ENCODE measurements around the gene CYTL1. TPM values are rescaled to one million over a fixed set of nuclear protein-coding genes. Genes with fewer than 3 reads are reported as not detected.
A peak's percentile ranks its signal among the peaks of the same experiment; 100 is the strongest.
"Not testable (repeated sequence)": the region's sequence is repeated elsewhere in the genome, so short reads cannot be mapped to it uniquely, and the experiment has no call there.

The CYTL1 gene
- total RNA-seq, 2 donors from 2014 or later = 2.2 to 3.7 TPM

GRCh38 chr4:5012244-5012898, 6.9 kb downstream of the CYTL1 start:
- Mint-ChIP-seq H3K4me3 (no peak overlapping the region), H3K27me3 (ENCODE audit: insufficient read depth) (peaks cover 7% of the 10 kb centered on the region), H3K27ac (no peak overlapping the region), H3K9me3 (no peaks in the 10 kb centered on the region), H3K36me3 (ENCODE audit: low read depth) (no peaks in the 10 kb centered on the region), H3K4me1 (no peaks in the 10 kb centered on the region)
- WGBS, 2 experiments (ENCODE audit: insufficient coverage in 1 of 2, insufficient read length in 1 of 2) = 79 to 95% methylated on average over 3 to 5 of the region's 5 CpGs
- no peak for TF ChIP-seq CTCF (conservative IDR thresholded peaks at IDR 0.05)
- Histone ChIP-seq H3K4me1 (ENCODE audit: control insufficient read depth, insufficient read depth, low read length) (no peaks in the 10 kb centered on the region), H3K27ac (ENCODE audit: low read depth, low read length) (no peak overlapping the region), H3K27me3 (ENCODE audit: control insufficient read depth, insufficient read depth, low read length, poor library complexity, severe bottlenecking) (peaks cover 9% of the 10 kb centered on the region), H3K4me3 (ENCODE audit: low read length) (no peak overlapping the region), H3K9ac (ENCODE audit: extremely low read depth, low read length, poor library complexity, severe bottlenecking) (no peak overlapping the region), H3K9me3 (ENCODE audit: control insufficient read depth, low read length) (no peaks in the 10 kb centered on the region), H3K36me3 (ENCODE audit: control insufficient read depth, insufficient read depth, low read length) (no peaks in the 10 kb centered on the region)
- no peak for DNase-seq

DNA sequence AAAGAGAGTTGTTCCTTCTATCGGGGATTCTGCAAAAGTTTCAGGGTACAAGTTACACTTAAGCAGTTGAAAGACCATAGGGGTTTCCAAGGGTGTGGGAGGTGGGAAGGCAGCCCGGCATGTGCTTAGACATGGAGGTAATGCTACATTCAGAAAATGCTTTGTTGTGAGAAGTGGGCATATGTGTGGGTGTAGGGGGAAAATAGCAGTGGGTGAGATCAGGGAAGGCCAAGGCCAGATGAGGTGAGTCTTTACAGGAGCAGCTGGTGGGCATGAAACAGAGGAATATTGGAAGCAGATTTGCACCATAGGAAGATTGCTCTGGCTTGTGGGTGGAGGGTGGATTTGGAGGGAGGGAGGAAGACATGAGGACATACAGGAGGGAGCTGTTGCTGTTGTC, 8.3 kb downstream of the CYTL1 start:
- Histone ChIP-seq H3K27me3 (ENCODE audit: control insufficient read depth, insufficient read depth, low read length, poor library complexity, severe bottlenecking) (no peaks in the 10 kb centered on the region), H3K36me3 (ENCODE audit: control insufficient read depth, insufficient read depth, low read length) (no peaks in the 10 kb centered on the region), H3K4me3 (ENCODE audit: low read length) (no peak overlapping the region), H3K27ac (ENCODE audit: low read depth, low read length) (no peak overlapping the region), H3K9ac (ENCODE audit: extremely low read depth, low read length, poor library complexity, severe bottlenecking) (no peak overlapping the region), H3K4me1 (ENCODE audit: control insufficient read depth, insufficient read depth, low read length) (no peaks in the 10 kb centered on the region), H3K9me3 (ENCODE audit: control insufficient read depth, low read length) (no peaks in the 10 kb centered on the region)
- no peak for DNase-seq
- Mint-ChIP-seq H3K27ac (no peak overlapping the region), H3K4me1 (no peaks in the 10 kb centered on the region), H3K9me3 (no peaks in the 10 kb centered on the region), H3K36me3 (ENCODE audit: low read depth) (no peaks in the 10 kb centered on the region), H3K4me3 (no peak overlapping the region), H3K27me3 (ENCODE audit: insufficient read depth) (peaks cover 2% of the 10 kb centered on the region)
- whole genome bisulfite sequencing, 2 experiments (ENCODE audit: insufficient coverage in 1 of 2, insufficient read length in 1 of 2) = 93% methylated on average over 2 of the region's 2 CpGs
- TF ChIP-seq CTCF (conservative IDR thresholded peaks at IDR 0.05) = no peak

GRCh38 chr4:5009796-5010195, 9.5 kb downstream of the CYTL1 start:
- no peak overlapping the region for H3K27ac Mint-ChIP-seq
- H3K9me3 Mint-ChIP-seq = no peaks in the 10 kb centered on the region
- no peak for TF ChIP-seq CTCF (conservative IDR thresholded peaks at IDR 0.05)
- H3K4me1 Mint-ChIP-seq = no peaks in the 10 kb centered on the region
- Histone ChIP-seq H3K27ac (ENCODE audit: low read depth, low read length) (no peak overlapping the region), H3K27me3 (ENCODE audit: control insufficient read depth, insufficient read depth, low read length, poor library complexity, severe bottlenecking) (no peaks in the 10 kb centered on the region), H3K9ac (ENCODE audit: extremely low read depth, low read length, poor library complexity, severe bottlenecking) (no peak overlapping the region), H3K4me1 (ENCODE audit: control insufficient read depth, insufficient read depth, low read length) (no peaks in the 10 kb centered on the region), H3K36me3 (ENCODE audit: control insufficient read depth, insufficient read depth, low read length) (no peaks in the 10 kb centered on the region), H3K4me3 (ENCODE audit: low read length) (no peak overlapping the region), H3K9me3 (ENCODE audit: control insufficient read depth, low read length) (no peaks in the 10 kb centered on the region)
- no peak overlapping the region for H3K4me3 Mint-ChIP-seq
- WGBS, 2 experiments (ENCODE audit: insufficient coverage in 1 of 2, insufficient read length in 1 of 2) = 83 to 92% methylated on average over 3 of the region's 3 CpGs
- no peak for DNase-seq
- H3K36me3 Mint-ChIP-seq (ENCODE audit: low read depth) = no peaks in the 10 kb centered on the region
- peaks cover 2% of the 10 kb centered on the region for H3K27me3 Mint-ChIP-seq (ENCODE audit: insufficient read depth)

DNA sequence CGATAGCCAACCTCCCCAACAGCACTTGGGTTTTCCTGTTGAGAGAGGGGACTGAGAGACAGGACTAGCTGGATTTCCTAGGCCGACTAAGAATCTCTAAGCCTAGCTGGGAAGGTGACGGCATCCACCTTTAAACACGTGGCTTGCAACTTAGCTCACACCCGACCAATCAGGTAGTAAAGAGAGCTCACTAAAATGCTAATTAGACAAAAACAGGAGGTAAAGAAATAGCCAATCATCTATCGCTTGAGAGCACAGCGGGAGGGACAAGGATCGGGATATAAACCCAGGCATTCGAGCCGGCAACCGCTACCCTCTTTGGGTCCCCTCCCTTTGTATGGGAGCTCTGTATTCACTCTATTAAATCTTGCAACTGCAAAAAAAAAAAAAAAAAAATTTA, 12.3 kb downstream of the CYTL1 start:
- not testable (repeated sequence) for H3K27me3 ChIP-seq (ENCODE audit: control insufficient read depth, insufficient read depth, low read length, poor library complexity, severe bottlenecking); H3K36me3 Mint-ChIP-seq (ENCODE audit: low read depth); H3K9me3 Mint-ChIP-seq; H3K27ac ChIP-seq (ENCODE audit: low read depth, low read length); H3K4me3 Mint-ChIP-seq; H3K4me3 ChIP-seq (ENCODE audit: low read length); H3K36me3 ChIP-seq (ENCODE audit: control insufficient read depth, insufficient read depth, low read length); H3K27ac Mint-ChIP-seq; H3K27me3 Mint-ChIP-seq (ENCODE audit: insufficient read depth); H3K9ac ChIP-seq (ENCODE audit: extremely low read depth, low read length, poor library complexity, severe bottlenecking); H3K9me3 ChIP-seq (ENCODE audit: control insufficient read depth, low read length); H3K4me1 ChIP-seq (ENCODE audit: control insufficient read depth, insufficient read depth, low read length)
- peaks cover 10% of the 10 kb centered on the region for H3K4me1 Mint-ChIP-seq
- 89% methylated on average over 11 of the region's 11 CpGs; no CpG with 5 or more reads in 1 of the 2 experiments for WGBS, 2 experiments (ENCODE audit: insufficient coverage in 1 of 2, insufficient read length in 1 of 2)
- peak; percentile 15 for DNase-seq
